Prostate gland (tissue), 2 donors: ENCODE measurements around the gene RAD51B. TPM values are rescaled to one million over a fixed set of nuclear protein-coding genes. Genes with fewer than 3 reads are reported as not detected.
A peak's percentile ranks its signal among the peaks of the same experiment; 100 is the strongest.
"Not testable (repeated sequence)": the region's sequence is repeated elsewhere in the genome, so short reads cannot be mapped to it uniquely, and the experiment has no call there.

Experiments
- DNase-seq: peaks from one replicate; pipeline ENCODE4 v3.0.0-alpha.2; 2019; ENCODE audit warnings: low spot score
- H3K27ac ChIP-seq, 2 donors: fragments of 200-600 bp; sonication (generic); 2 replicates each; pipeline ENCODE4 v1.5.1; 2017 to 2019
- H3K27me3 ChIP-seq: fragments of 200-600 bp; sonication (generic); replicated peaks from 2 replicates; pipeline ENCODE4 v1.5.1; 2019; ENCODE audit not compliant: insufficient read depth
- H3K36me3 ChIP-seq, 2 donors: fragments of 200-600 bp; sonication (generic); 1 replicate in 1 of 2; 2 replicates in 1 of 2; pipeline versions ENCODE4 v1.5.1 to v1.8.1; 2017 to 2019
- H3K4me1 ChIP-seq: fragments of 200-600 bp; sonication (generic); replicated peaks from 2 replicates; pipeline ENCODE4 v1.5.1; 2019
- H3K4me3 ChIP-seq, 2 donors: fragments of 200-600 bp; sonication (generic); 2 replicates each; pipeline ENCODE4 v1.5.1; 2017 to 2019
- H3K9me3 ChIP-seq: fragments of 200-600 bp; sonication (generic); 2 replicates; pipeline ENCODE4 v1.5.1; 2017
- CTCF ChIP-seq, 4 experiments: fragments of 200-600 bp in 2 of 4; fragments of 450-650 bp in 2 of 4; sonication (generic) in 2 of 4; IDR thresholded peaks; 1 replicate in 3 of 4; 2 replicates in 1 of 4; pipeline ENCODE4 v1.5.1; 2016 to 2019; ENCODE audit warnings: antibody characterized with exemption in 4 of 4, mild to moderate bottlenecking in 2 of 4, moderate library complexity in 2 of 4
- POLR2A ChIP-seq: fragments of 450-650 bp; IDR thresholded peaks from one replicate; pipeline ENCODE4 v1.6.1; 2016; ENCODE audit warnings: antibody characterized with exemption, mild to moderate bottlenecking
- POLR2AphosphoS5 ChIP-seq: sonication (generic); formaldehyde crosslinking; IDR thresholded peaks from one replicate; pipeline ENCODE4 v1.6.1; 2017; ENCODE audit warnings: antibody characterized with exemption
- WGBS: methylation state at CpG from one replicate; pipeline ENCODE4 v1.1.5; 2018; 5-methylcytosine and 5-hydroxymethylcytosine counted together
- intact Hi-C: fragments of 100-400 bp; cut with DNase I; formaldehyde crosslinking; loops from one replicate; pipeline ENCODE4 v1.14.2; 2022
- total RNA-seq, 2 donors: library from RNA; depleted of rRNA; stranded (reverse); fragments of >200 nt; gene quantifications; one replicate each; pipeline ENCODE4 v1.1.0, GENCODE V29; 2016

RAD51B gene
- total RNA-seq, 2 donors from 2014 or later = 14.9 to 35.8 TPM

- Histone ChIP-seq H3K27ac (no peak overlapping the region), H3K9me3 (no peaks in the 10 kb centered on the region), H3K4me3 (no peak overlapping the region), H3K4me1 (peaks cover under 1% of the 10 kb centered on the region), H3K36me3 (no peaks in the 10 kb centered on the region), H3K27me3 (no peaks in the 10 kb centered on the region)
- WGBS = 81% methylated on average over 2 of the region's 2 CpGs
- intact Hi-C loops = no loop called here
- TF ChIP-seq POLR2AphosphoS5 (no peak), POLR2A (no peak), CTCF (IDR thresholded peaks at IDR 0.05) (no peak)
- DNase-seq = no peak
Measured at GRCh38 chr14:68094158-68094557, 274.6 kb downstream of the RAD51B start.

GRCh38 chr14:68094752-68095151 is 275.2 kb downstream of the RAD51B start:
- no peaks in the 10 kb centered on the region for H3K36me3 ChIP-seq
- no peak overlapping the region for H3K27ac ChIP-seq
- no peaks in the 10 kb centered on the region for H3K27me3 ChIP-seq
- intact Hi-C loops = no loop called here
- TF ChIP-seq POLR2AphosphoS5 = no peak
- no peak for TF ChIP-seq POLR2A
- no peak for TF ChIP-seq CTCF (IDR thresholded peaks at IDR 0.05)
- no peak overlapping the region for H3K4me3 ChIP-seq
- H3K4me1 ChIP-seq = peaks cover 2% of the 10 kb centered on the region
- H3K9me3 ChIP-seq = no peaks in the 10 kb centered on the region
- DNase-seq = no peak
- 61% methylated on average over 1 of the region's 1 CpG for WGBS

- intact Hi-C loops = no loop called here
- Histone ChIP-seq H3K27me3 (no peaks in the 10 kb centered on the region), H3K4me1 (peaks cover 2% of the 10 kb centered on the region), H3K4me3 (no peak overlapping the region), H3K36me3 (no peaks in the 10 kb centered on the region), H3K27ac (no peak overlapping the region), H3K9me3 (no peaks in the 10 kb centered on the region)
- TF ChIP-seq POLR2A (no peak), CTCF (IDR thresholded peaks at IDR 0.05) (no peak), POLR2AphosphoS5 (no peak)
- no peak for DNase-seq
- 76% methylated on average over 3 of the region's 3 CpGs for WGBS
Measured at GRCh38 chr14:68097727-68098126, 278.1 kb downstream of the RAD51B start.

GRCh38 chr14:68098834-68099233 is 279.3 kb downstream of the RAD51B start:
- Histone ChIP-seq H3K4me3 (no peak overlapping the region), H3K36me3 (no peaks in the 10 kb centered on the region), H3K27ac (peak overlapping the region; percentile 25 to 37), H3K9me3 (no peaks in the 10 kb centered on the region), H3K4me1 (peaks cover 2% of the 10 kb centered on the region), H3K27me3 (no peaks in the 10 kb centered on the region)
- no peak for DNase-seq
- TF ChIP-seq POLR2A = no peak
- TF ChIP-seq POLR2AphosphoS5 = no peak
- TF ChIP-seq CTCF (IDR thresholded peaks at IDR 0.05) = no peak
- 46% methylated on average over 2 of the region's 2 CpGs for WGBS
- intact Hi-C loops = no loop called here

- TF ChIP-seq POLR2AphosphoS5 (peak; percentile 59), POLR2A (no peak), CTCF (IDR thresholded peaks at IDR 0.05) (no peak)
- Histone ChIP-seq H3K4me3 (no peak overlapping the region), H3K4me1 (peaks cover 2% of the 10 kb centered on the region), H3K27ac (peak overlapping the region; percentile 25 to 37), H3K9me3 (no peaks in the 10 kb centered on the region), H3K36me3 (no peaks in the 10 kb centered on the region), H3K27me3 (no peaks in the 10 kb centered on the region)
- intact Hi-C loops = loop anchor here (5.0 kb wide), 1 partner anchor 93 kb away; no protein-coding TSS in a partner anchor
- WGBS = 24% methylated on average over 5 of the region's 5 CpGs
- DNase-seq = peak; percentile 55
Measured at GRCh38 chr14:68099495-68100045, 280.0 kb downstream of the RAD51B start.

- DNase-seq, H3K4me1 ChIP-seq, H3K27ac ChIP-seq, H3K27me3 ChIP-seq, H3K36me3 ChIP-seq, H3K9me3 ChIP-seq, H3K4me3 ChIP-seq: not testable (repeated sequence)
- intact Hi-C loops = loop anchor here (5.0 kb wide), 1 partner anchor 90 kb away; no protein-coding TSS in a partner anchor
- 98% methylated on average over 3 of the region's 3 CpGs for whole genome bisulfite sequencing
Measured at GRCh38 chr14:68101715-68102301, 282.2 kb downstream of the RAD51B start.
